NCI-H128 (cell line): ENCODE measurements around the gene CACNB2.
"Not testable (repeated sequence)": the region's sequence is repeated elsewhere in the genome, so short reads cannot be mapped to it uniquely, and the experiment has no call there.

ENCODE experiments used
- DNase-seq: peaks from one replicate; lab custom pipeline; 2025; ENCODE audit not compliant: unreplicated experiment; lab: John Stamatoyannopoulos, UW

The CACNB2 gene

DNA sequence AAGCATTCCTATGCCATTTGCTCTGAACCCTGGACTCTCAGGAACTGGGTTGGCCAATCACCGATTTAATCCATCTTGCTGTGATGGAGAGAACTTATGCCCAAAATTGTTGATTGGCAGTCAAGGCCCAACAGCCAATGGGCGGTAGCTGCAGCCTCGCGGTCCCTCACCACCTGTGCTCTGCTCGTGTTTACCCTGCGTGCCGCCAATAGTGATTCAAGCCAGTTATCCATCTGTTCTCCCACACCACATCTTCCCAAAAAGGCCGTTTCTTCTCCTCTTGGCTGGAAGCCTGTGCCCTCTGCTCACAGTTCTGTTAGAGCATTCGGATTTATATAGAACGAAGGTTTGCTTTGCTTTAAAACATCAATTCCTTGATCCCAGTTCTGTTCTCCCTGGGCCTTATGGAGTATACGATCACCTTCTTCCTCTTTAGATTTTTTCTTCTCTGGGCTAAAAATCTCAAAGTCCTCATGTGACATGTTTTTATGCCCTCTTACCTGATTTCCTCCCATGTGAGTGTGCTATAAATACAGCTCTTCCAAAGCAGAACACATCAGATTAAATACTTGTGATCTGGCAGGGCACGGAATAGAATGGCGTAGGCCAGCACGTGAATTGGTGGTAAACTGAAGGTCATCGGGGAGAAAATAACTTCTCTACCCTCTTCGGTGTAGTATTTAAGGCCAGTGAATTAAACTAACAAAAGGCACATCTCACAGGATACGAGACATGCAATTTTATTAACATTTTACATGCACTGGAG lies 298.3 kb downstream of the CACNB2 start:
- DNase-seq = no peak

DNA sequence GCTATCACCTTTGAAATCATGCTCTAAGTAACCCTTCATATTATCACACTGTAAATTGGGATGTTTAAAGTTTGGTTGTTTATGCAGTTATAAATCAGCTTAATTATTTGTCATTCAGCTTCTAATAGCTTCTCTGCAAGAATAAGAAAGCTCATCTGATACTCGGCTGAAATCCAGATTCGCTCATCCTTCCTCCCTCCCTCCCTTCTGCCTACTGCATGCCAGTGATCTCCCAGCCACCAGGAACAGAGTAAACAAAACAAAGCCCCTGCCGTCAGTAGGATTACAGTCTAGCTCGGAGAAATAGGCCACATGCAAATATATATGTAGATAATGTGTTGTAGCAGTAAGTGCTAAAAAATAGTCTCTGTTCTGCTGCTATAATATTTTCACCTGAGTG lies 299.4 kb downstream of the CACNB2 start:
- no peak for DNase-seq

DNA sequence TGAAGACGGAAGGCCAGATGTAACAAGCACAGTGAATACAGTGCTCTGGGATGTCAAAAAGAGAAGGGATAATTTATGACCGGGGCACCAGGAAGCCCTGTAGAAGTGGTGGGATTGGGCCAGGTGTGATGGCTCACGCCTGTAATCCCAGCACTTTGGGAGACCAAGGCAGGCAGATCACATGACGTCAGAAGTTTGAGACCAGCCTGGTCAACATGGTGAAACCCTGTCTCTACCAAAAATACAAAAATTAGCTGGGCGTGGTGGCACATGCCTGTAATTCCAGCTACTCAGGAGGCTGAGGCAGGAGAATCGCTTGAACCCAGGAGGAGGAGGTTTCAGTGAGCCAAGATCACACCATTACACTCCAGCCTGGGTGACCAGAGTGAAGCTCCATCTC lies 305.4 kb downstream of the CACNB2 start:
- DNase-seq = not testable (repeated sequence)

DNA sequence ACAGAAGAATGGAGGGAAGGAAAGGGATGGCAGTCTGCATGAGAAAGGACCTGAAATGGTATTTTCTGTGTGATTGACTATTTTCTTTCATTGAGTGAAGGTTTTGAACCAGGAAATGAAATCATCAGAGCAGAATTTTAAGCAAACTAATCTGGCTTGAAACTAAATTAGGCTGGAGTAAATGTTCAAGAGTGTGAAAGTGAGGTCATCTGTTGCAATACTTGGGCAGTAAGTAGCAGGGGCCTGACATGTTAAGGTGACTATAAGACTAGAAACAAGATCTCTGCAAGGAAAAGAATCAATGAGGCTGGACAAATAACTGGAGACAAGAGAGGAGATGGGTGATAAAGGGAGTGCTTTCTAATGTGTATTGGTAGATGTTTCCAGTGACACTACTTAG lies 306.0 kb downstream of the CACNB2 start:
- DNase-seq = no peak

DNA sequence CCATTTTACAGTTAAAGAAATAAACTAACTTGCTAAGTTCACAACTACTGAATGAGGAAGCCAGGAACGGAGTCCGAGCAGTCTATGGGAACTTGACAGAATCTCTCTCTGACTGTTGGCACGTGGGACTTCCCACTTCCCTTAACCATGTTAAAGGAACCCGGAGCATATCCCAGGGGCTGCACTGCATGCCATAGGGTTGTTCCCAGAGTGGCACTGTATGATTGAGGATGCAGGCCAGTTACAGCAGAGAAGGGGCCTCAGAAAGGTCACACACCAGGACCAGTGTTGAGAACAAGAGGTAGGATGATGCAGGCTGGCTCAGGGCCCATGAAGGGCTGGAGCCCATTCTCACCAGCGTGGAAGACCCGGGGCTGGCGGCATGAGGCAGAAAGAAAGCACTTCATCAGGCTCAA lies 309.4 kb downstream of the CACNB2 start:
- DNase-seq = no peak

DNA sequence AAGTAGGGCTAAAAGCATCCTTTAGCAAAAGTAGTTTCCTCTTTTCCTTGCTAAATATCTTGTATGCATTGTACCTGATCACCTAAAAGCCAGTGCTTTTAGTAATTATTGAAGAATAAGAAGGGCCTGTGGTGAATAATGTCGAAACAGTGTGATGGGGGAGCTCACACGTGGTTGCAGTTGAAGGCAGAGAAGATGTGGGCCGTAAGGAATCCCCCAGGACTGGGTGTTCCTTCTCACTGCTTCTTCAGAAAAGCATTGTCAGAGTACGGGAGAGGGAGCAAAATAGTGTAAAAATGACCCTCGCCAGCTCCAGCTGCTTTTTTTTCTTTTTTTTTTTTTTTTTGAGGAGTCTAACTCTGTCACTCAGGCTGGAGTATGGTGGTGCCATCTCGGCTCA lies 310.1 kb downstream of the CACNB2 start:
- no peak for DNase-seq

DNA sequence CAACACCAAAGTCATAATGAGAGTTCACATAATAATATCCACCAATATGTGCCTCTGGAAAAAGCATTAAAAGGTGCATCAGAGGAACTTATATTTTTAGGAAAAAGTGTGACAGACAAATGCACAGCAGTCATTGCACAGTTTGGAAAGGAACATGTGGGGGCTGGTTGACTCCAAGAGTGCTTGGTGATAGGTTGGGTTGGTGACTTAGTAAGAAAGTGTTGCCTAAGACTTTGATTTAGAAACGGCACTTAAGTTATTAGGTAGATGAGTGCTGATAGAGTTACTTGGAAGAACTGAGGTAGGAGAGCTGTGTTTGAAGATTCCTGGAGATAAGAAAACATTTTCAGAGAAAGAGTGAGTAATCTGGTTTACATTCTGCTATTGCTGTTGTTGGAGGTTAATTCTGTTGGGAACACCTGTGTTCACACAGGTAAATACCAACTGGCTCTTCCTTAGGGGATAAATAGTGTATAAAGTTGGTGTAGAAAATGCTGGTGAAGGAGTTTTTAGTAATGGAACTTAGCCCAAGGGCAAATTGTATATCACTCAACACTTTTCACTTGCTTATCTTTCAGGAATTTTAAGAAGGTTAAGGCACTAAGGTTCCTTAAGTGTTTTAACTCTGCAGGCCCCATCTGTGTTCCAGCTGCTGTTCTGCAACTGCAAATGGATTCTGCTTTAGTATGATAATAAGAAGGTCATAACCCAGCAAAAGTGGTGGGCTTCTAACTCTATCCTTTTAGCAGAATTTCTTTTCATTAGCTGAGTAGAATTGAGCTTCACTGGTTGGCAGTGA lies 315.1 kb downstream of the CACNB2 start:
- no peak for DNase-seq

DNA sequence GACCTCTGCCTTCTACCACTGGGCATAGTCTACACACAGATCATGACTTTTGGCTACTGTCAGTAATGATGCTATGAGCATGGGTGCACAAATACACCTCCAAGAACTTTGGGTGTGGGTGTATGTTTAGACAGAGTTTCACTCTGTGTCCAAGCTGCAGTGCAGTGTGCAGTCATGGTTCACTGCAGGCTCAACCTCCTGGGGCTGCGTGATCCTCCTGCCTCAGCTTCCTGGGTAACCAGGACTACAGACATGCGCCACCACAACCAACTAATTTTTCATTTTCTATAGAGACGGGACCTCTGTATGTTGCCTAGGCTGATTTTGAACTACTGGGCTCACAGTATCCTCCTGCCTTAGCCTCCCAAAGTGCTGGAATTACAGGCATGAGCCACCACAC lies 316.8 kb downstream of the CACNB2 start:
- no peak for DNase-seq

DNA sequence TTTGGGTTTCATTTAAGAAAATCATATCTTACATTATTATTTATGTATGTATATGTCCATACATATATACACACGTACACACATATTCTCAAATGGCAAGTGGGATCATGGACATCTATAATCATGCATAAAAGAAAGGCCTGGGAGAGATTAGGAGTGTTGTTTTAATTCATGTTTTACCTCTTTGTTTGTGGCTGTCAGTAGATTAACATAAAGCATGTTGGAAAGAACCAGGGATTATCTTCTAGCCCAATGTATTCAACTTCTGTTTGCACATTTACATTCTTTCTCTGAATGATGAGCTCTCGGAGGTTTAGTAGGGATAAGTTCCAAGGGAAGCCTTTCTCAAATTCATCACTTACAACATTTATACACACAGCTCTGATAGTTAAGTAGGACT lies 319.8 kb downstream of the CACNB2 start:
- DNase-seq = no peak

DNA sequence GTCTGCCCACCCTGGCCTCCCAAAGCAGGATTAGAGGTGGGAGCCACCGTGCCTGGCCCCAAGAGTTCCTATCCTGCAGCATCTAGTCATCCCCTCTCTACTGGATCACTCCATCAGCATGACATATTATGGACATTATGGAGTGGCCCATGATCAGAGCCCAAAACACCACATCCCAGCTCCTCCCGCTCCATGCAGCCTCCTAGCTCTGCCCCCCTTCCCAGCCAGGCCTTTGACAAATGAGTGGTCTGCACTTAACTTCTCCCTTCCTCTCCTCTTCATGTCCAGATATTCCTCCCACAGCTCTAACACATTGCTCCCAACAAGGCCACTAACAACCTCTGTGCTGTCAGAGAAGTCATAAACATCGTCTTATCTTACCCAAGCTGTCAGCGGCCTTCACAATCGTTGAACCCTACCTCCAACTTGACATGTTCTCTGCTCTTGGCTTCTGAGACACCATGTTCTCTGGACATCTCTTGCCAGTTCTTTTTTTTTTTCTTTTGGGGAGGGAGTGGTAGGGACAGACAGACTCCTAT lies 323.5 kb downstream of the CACNB2 start:
- no peak for DNase-seq

DNA sequence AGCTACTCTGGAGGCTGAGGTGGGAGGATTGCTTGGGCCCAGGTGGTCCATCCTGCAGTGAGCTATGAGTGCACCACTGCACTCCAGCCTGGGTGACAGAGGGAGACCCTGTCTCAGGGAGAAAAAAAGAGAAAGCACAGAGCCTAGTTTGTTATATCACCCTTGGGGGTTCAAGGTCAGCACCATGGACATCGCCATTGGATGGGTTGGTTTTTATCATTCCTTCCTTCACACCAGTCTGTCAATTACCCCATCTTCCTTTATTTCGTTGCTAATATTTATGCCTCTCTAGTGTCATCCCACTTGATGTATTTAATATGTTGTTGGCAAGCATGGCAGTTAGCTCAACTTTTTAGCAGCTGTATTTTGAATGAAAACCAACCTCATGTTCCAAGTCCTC lies 328.9 kb downstream of the CACNB2 start:
- DNase-seq = no peak

DNA sequence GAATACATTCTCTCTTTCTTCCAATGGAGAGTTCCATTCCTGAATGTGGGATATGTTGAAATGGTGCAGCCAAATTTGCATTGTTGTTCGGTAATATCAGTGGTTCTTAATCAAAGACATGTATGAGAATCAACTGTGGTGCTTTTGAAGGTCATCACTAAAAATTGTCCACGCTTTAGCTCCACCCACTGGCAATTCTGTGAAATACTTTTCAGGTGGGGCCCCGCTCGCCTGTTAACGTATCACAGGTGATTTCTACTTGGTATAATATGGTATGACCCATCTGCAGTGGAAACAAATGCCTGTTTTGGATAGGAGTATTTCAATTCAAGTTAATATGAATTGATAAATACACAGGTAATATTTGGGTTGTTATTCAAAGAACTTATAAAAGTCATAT lies 332.8 kb downstream of the CACNB2 start:
- no peak for DNase-seq

DNA sequence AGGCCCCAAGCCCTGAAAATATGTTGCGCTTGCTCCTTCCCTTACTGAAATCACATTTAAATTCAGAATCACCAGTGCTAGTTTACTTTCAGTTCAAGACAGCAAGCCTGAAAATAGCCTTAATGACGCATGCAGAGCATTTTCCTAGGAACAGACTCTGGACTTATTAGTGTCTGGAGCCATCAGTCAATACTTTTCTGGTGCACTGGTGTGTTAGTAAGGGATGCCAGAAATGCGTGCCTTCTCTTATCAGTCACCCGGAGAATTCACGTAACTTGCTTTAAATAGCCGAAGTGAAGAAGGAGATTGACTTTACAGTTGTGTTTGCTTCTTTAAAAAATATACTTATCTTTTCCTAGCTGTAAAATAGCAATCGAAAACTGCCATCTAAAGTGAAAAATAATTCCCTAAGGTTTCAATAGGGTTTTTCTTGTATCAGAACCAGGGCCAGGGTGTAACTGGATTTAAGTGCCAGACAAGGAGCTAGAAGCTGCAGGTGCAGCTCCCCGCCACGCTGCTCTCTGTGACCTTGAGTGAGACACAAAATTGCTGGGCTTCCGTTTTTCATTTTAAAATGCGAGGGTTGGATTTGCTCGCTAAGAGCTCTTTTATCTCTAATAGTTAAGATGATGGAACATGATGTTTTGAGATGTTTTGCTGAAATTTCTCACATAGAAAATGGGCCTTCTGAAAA lies 333.3 kb downstream of the CACNB2 start:
- no peak for DNase-seq

DNA sequence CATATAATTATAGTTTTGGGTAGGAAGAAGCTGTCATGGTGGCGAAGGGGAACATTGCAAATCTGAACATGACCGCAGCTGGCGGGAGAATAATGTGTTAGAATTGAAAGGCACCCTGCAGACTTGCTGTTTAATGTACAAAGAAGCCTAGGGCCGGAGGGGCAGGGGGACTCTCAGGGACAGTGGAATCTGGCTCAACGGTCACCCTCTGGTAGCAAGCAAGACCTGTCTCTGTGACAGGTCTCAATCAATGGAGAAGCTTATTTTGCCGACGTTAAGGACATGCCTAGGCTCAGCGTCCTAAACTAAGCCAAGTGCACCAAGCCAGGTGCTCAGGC lies 333.9 kb downstream of the CACNB2 start:
- DNase-seq = no peak

DNA sequence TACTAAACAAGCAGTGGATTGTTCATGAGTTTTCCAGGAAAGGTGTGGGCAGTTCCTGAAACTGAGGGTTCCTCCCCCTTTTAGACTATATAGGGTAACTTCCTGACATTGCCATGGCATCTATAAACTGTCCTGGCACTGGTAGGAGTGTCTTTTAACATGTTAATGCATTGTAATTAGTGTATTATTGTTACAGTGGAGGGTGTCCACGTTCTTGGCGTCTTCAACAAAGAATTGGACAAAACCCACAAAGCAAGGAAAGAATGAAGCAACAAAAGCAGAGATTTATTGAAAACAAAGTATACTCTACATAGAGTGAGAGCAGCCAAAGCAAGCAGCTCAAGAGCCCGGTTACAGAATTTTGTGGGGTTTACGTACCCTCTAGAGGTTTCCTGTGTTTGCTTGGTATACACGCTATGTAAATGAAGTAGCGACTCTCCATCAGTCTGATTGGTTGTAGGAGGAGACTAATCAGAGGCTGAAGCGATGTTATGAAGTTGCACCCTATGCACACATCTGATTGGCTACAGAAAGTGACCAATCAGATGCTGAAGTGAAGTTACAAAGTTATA lies 335.9 kb downstream of the CACNB2 start:
- no peak for DNase-seq

DNA sequence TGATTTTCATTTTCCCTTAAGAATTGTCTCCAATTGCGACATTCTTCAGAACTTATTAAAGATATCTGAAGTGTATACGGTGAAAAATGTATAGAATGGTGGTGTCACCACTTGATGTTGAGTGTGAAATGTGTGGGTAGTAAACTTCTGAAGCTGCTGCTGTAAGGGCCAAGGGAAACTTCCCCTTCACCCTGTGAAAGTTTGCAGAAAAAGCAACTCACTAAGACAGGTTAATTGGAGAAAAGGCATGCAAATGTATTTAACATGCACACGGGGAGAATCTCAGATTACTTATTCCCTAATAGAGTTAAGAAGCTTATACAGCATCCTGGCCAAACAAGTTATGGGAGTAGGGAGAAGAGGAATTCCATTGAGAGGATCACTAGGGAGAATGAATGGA lies 338.1 kb downstream of the CACNB2 start:
- no peak for DNase-seq

DNA sequence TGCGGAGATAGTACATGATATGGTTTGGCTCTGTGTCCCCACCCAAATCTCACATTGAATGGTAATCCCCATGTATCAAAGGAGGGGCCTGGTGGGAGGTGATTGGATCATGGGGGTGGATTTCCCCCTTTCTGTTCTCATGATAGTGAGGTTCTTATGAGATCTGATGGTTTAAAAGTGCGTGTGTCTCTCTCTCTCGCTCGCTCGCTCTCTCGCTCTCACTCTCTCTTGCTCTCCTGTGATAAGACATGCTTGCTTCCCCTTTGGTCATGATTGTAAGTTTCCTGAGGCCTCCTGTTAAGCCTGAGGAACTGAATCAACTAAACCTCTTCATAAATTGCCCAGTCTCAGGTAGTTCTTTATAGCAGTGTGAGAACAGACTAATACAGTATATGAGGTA lies 339.3 kb downstream of the CACNB2 start:
- DNase-seq = no peak

DNA sequence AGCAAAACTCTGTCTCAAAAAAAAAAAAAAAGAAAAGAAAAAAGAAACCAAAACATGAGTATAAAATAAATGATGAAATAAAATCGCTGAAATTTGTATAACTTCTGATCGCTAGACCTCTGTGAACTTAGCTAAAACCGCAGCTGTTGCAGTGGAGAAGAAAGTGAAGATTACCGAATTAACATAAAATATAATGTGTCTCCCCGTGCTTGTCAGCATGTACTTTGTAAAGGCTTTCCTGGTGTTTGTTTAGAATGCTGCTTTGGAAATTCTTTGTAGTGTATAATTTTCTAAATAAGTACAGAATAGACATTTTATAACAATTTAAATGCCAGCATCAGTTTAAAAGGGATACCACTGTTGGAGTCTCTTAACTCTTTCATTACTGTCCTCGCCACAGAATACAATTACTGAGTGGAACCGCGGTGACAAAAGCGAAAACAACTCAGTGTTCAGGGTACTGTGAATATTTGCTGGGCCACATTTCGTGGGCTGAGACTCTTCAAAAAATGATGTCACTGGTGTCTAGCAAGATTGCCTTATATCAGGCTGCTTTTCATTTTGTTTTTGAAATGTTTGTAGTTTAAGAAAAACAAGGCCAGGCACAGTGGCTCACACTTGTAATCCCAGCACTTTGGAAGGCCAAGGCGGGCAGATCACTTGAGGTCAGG lies 343.4 kb downstream of the CACNB2 start:
- no peak for DNase-seq

DNA sequence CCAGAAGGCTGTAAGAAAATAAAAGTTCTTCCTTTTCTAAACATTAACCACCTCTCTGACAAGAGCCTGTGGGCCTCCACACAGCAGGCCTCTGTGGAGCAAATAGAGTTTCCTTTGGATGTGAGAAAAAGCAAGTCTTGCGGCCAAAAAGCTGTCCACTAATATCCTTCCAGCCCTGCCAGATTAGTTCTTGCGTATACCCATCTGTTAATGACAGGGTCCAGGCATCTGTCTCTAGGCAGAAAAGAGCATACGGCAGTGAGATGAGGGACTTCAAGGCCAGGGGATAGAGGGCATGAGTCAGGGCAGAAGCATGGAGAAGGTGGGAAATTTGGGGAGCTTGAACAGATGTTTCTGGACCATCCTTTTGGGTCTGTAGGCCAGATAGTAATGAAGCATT lies 346.2 kb downstream of the CACNB2 start:
- no peak for DNase-seq

DNA sequence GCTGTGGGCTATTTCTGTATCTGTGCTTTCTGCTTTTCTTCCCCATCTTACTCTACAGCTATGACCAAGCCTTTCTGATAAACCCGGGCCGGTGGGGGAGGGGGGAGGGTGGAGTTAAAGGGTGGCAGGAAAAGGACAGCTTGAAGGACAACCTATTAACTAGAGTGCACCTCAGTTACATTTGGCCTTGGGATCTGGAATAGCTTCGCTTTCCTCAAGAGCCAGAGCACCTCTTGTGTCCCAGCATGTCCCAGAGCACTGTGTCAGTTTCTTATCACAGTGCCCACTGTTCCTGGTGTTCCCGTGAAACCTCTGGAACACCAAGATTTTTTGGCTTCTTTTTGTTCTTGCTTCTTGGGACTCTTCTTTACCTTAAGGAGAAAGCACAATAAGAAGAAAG lies 350.5 kb downstream of the CACNB2 start:
- no peak for DNase-seq

DNA sequence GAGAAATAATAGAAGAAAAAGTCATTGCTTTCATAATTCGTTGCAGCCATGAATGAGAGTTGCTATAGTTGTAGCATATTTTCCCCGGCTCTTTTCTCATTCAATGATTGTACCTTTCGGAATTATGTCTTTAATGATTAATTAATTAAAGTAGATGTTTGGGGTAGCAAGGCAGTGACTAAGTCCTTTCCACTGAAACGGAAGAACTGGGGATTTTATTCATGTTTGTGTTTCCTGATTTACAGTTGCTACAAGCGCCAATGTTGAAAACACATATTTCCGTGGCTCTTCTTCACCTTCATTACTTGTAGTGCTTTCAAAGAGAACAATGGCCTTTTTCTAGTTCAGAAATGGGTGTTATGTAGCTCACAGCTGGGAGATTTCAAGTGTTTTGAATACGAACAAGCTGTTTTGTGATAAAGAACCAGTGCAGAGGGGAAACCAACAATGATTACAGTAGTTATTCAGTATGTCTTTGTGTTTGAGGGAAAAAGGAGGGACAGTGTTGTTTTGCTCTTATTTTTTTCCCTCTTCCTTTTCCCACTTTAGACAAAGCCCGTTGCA lies 357.7 kb downstream of the CACNB2 start:
- DNase-seq = no peak
